PC-9 (cell line): ENCODE measurements around the gene FAT1. TPM values are rescaled to one million over a fixed set of nuclear protein-coding genes. Genes with fewer than 3 reads are reported as not detected.

ENCODE experiments used
- BruUV-seq: library from RNA; stranded (reverse); fragments of 400-500 nt; replicated peaks from 2 replicates; lab custom pipeline; 2021; lab: Mats Ljungman, UMichigan
- CTCF ChIA-PET: fragments of 300-600 bp; sonication (Branson Sonifier 250); formaldehyde crosslinking; loops from one replicate; lab custom pipeline; 2022; ENCODE audit warnings: antibody characterized with exemption; lab: Charles Lee
- POLR2A ChIA-PET: fragments of 300-600 bp; sonication (Branson Sonifier 250); formaldehyde crosslinking; loops from one replicate; lab custom pipeline; 2022; ENCODE audit warnings: antibody characterized with exemption; ENCODE audit not compliant: unreplicated experiment; lab: Charles Lee
- DNase-seq, 2 experiments: peaks; one replicate each; pipeline versions ENCODE4 v3.0.0 to v3.0.0-alpha.2; 2015 to 2022; ENCODE audit warnings: mixed read lengths in 1 of 2
- H2AFZ ChIP-seq: fragments of 200-600 bp; sonication (generic); 2 replicates; pipeline ENCODE4 v1.8.1; 2017; ENCODE audit warnings: antibody characterized with exemption
- H3F3A ChIP-seq: fragments of 200-600 bp; sonication (generic); 2 replicates; pipeline ENCODE4 v1.8.1; 2017; ENCODE audit warnings: antibody characterized with exemption, mild to moderate bottlenecking, low read depth; ENCODE audit not compliant: insufficient read depth
- H3K27ac ChIP-seq: fragments of 200-600 bp; sonication (generic); 2 replicates; pipeline ENCODE4 v1.6.1; 2016; ENCODE audit warnings: mixed run types
- H3K27me3 ChIP-seq: fragments of 200-600 bp; sonication (generic); 2 replicates; pipeline ENCODE4 v1.6.1; 2016; ENCODE audit warnings: low read depth, mixed run types; ENCODE audit not compliant: insufficient read depth
- H3K36me3 ChIP-seq: fragments of 200-600 bp; sonication (generic); 2 replicates; pipeline ENCODE4 v1.6.1; 2016; ENCODE audit warnings: low read depth, mixed run types
- H3K4me1 ChIP-seq: fragments of 200-600 bp; sonication (generic); replicated peaks from 2 replicates; pipeline ENCODE4 v1.6.1; 2016; ENCODE audit warnings: mixed run types; ENCODE audit not compliant: insufficient read depth
- H3K4me2 ChIP-seq: fragments of 200-600 bp; sonication (generic); 2 replicates; pipeline ENCODE4 v1.6.1; 2017; ENCODE audit warnings: mixed run types
- H3K4me3 ChIP-seq: fragments of 200-600 bp; sonication (generic); 2 replicates; pipeline ENCODE4 v1.6.1; 2016; ENCODE audit warnings: mixed run types
- H3K79me2 ChIP-seq: fragments of 200-600 bp; sonication (generic); 2 replicates; pipeline ENCODE4 v1.6.1; 2017; ENCODE audit warnings: low read depth, mixed run types
- H3K9me2 ChIP-seq: fragments of 200-600 bp; sonication (generic); 2 replicates; pipeline ENCODE4 v1.8.1; 2017; ENCODE audit warnings: mild to moderate bottlenecking; ENCODE audit not compliant: insufficient read depth
- H3K9me3 ChIP-seq: fragments of 200-600 bp; sonication (generic); 2 replicates; pipeline ENCODE4 v1.8.1; 2016; ENCODE audit warnings: low read depth; ENCODE audit not compliant: insufficient read depth
- H4K20me1 ChIP-seq: fragments of 200-600 bp; sonication (generic); 2 replicates; pipeline ENCODE4 v1.8.1; 2017; ENCODE audit not compliant: insufficient read depth
- CTCF ChIP-seq: fragments of 200-600 bp; sonication (generic); conservative IDR thresholded peaks from 2 replicates; pipeline ENCODE4 v1.6.1; 2017; ENCODE audit warnings: mixed run types, antibody characterized with exemption, mild to moderate bottlenecking, moderate library complexity
- EZH2 ChIP-seq: fragments of 200-600 bp; sonication (generic); IDR thresholded peaks from 2 replicates; pipeline ENCODE4 v1.8.0; 2017; ENCODE audit warnings: antibody characterized with exemption, low read depth
- intact Hi-C: fragments of 100-400 bp; cut with micrococcal nuclease; formaldehyde crosslinking; loops from one replicate; pipeline ENCODE4 v1.10.0; 2022; ENCODE audit not compliant: unreplicated experiment
- total RNA-seq: library from RNA; stranded (reverse); gene quantifications from 2 replicates; pipeline ENCODE4 v1.2.3, GENCODE V29; 2021

Gene FAT1
- total RNA-seq, 1 experiment from 2014 or later: 73.2 TPM

- intact Hi-C loops: loop anchor here (1.0 to 5.0 kb wide), 4 partner anchors 9 to 58 kb away; no protein-coding TSS in a partner anchor
Observed at GRCh38 chr4:186684889-186685309, 38.8 kb downstream of the FAT1 start.

GRCh38 chr4:186684220-186684619, 39.4 kb downstream of the FAT1 start:
- ChIA-PET CTCF (no interaction called here), POLR2A (no interaction called here)
- TF ChIP-seq CTCF (no peak), EZH2 (no peak)
- Histone ChIP-seq H3K36me3 (no peaks in the 10 kb centered on the region), H3K4me2 (no peak overlapping the region), H4K20me1 (no peaks in the 10 kb centered on the region), H3K4me1 (peaks cover 15% of the 10 kb centered on the region), H3F3A (no peaks in the 10 kb centered on the region), H3K9me3 (no peaks in the 10 kb centered on the region), H3K27me3 (no peaks in the 10 kb centered on the region), H3K79me2 (0 out of 2 replicates have a peak, but pooled peaks cover 10% of the 10 kb centered on the region), H2AFZ (no peak overlapping the region), H3K4me3 (no peak overlapping the region), H3K27ac (no peak overlapping the region), H3K9me2 (no peaks in the 10 kb centered on the region)
- intact Hi-C loops: loop anchor here (2.0 kb wide), 1 partner anchor 41 kb away; no protein-coding TSS in a partner anchor
- BruUV-seq: no TSS peak
- no peak for DNase-seq

More at GRCh38 chr4:186684889-186685309, 38.8 kb downstream of the FAT1 start:
- Histone ChIP-seq H3K9me3 (no peaks in the 10 kb centered on the region), H2AFZ (no peak overlapping the region), H3K9me2 (no peaks in the 10 kb centered on the region), H3K27ac (no peak overlapping the region), H3K79me2 (0 out of 2 replicates have a peak, but pooled peaks cover 10% of the 10 kb centered on the region), H3K4me3 (no peak overlapping the region), H3K36me3 (no peaks in the 10 kb centered on the region), H4K20me1 (no peaks in the 10 kb centered on the region), H3K4me2 (no peak overlapping the region), H3K4me1 (peaks cover 15% of the 10 kb centered on the region), H3F3A (no peaks in the 10 kb centered on the region), H3K27me3 (no peaks in the 10 kb centered on the region)
- POLR2A ChIA-PET: no interaction called here
- peak in 1 of 2 experiments; percentile 55 for DNase-seq
- CTCF ChIA-PET: no interaction called here
- BruUV-seq: no TSS peak
- TF ChIP-seq CTCF: no peak
- TF ChIP-seq EZH2: no peak

DNA sequence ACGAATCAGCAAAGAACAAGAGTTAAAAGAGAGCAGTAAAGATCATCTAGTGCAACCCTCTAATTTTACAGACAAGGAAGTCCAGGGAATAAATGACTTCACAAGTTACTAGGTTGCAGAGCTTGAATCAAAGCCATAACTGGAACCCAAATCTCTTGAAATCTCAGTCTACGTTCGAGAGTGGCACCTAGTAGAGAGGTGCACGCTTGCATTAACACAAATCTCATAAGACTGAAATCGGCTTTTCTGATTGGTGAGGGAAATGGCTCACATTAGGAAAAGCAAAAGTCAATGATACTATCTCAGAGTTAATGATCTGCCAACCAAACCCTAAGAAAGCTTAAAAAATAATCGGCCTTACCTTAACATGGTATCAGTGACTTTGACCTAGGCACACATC, 43.0 kb downstream of the FAT1 start:
- Histone ChIP-seq H3K9me3 (no peaks in the 10 kb centered on the region), H3K4me2 (no peak overlapping the region), H3K79me2 (peaks cover 6% of the 10 kb centered on the region; the same call in 1 of the 2 replicates), H3K27me3 (no peaks in the 10 kb centered on the region), H3K27ac (no peak overlapping the region), H3K4me3 (no peak overlapping the region), H3K36me3 (no peaks in the 10 kb centered on the region), H2AFZ (no peak overlapping the region), H3K9me2 (no peaks in the 10 kb centered on the region), H4K20me1 (no peaks in the 10 kb centered on the region), H3F3A (0 out of 2 replicates have a peak, but pooled peaks cover 6% of the 10 kb centered on the region), H3K4me1 (peaks cover 4% of the 10 kb centered on the region)
- no peak for TF ChIP-seq CTCF
- TF ChIP-seq EZH2: no peak
- ChIA-PET POLR2A (no interaction called here), CTCF (no interaction called here)
- intact Hi-C loops: no loop called here
- no peak for DNase-seq
- BruUV-seq: no TSS peak
